Esophagus squamous epithelium (tissue), 5 donors: ENCODE results near the gene PIK3C2G. TPM values are rescaled to one million over a fixed set of nuclear protein-coding genes. Genes with fewer than 3 reads are reported as not detected.
A peak's percentile ranks its signal among the peaks of the same experiment; 100 is the strongest.

ENCODE experiments used
- DNase-seq: peaks from one replicate; lab custom pipeline; 2025; lab: John Stamatoyannopoulos, UW
- H3K27ac ChIP-seq, 4 donors: fragments of 200-600 bp; sonication (generic); one replicate each; pipeline ENCODE4 v1.5.1; 2016 to 2019; ENCODE audit warnings: mild to moderate bottlenecking in 1 of 4
- H3K27me3 ChIP-seq, 4 donors: fragments of 200-600 bp; sonication (generic); 1 replicate in 3 of 4; 2 replicates in 1 of 4; pipeline versions ENCODE4 v1.5.1 to v1.6.0; 2017 to 2021; ENCODE audit warnings: antibody characterized with exemption in 1 of 4
- H3K36me3 ChIP-seq, 3 donors: fragments of 200-600 bp; sonication (generic); one replicate each; pipeline ENCODE4 v1.5.1; 2016 to 2019
- H3K4me1 ChIP-seq, 3 donors: fragments of 200-600 bp; sonication (generic); one replicate each; pipeline ENCODE4 v1.5.1; 2017 to 2019
- H3K4me3 ChIP-seq, 4 donors: fragments of 200-600 bp; sonication (generic); 1 replicate in 3 of 4; 2 replicates in 1 of 4; pipeline ENCODE4 v1.5.1; 2016 to 2019; ENCODE audit warnings: mild to moderate bottlenecking in 2 of 4, moderate library complexity in 1 of 4
- H3K9me3 ChIP-seq, 3 donors: fragments of 200-600 bp; sonication (generic); one replicate each; pipeline ENCODE4 v1.5.1; 2016 to 2019
- CTCF ChIP-seq, 6 experiments: fragments of 450-650 bp in 4 of 6; fragments of 200-600 bp in 2 of 6; sonication (generic) in 2 of 6; IDR thresholded peaks; one replicate each; pipeline ENCODE4 v1.5.1; 2016 to 2019; ENCODE audit warnings: antibody characterized with exemption in 6 of 6, mild to moderate bottlenecking in 4 of 6, moderate library complexity in 4 of 6
- POLR2A ChIP-seq, 4 donors: fragments of 450-650 bp; IDR thresholded peaks; one replicate each; pipeline ENCODE4 v1.6.1; 2017; ENCODE audit warnings: antibody characterized with exemption in 4 of 4, mild to moderate bottlenecking in 4 of 4, moderate library complexity in 3 of 4
- WGBS, 2 donors: methylation state at CpG; one replicate each; pipeline ENCODE4 v1.1.5; 2018; 5-methylcytosine and 5-hydroxymethylcytosine counted together
- intact Hi-C: fragments of 100-400 bp; cut with DNase I; formaldehyde crosslinking; loops from one replicate; pipeline ENCODE4 v1.15.0; 2022
- total RNA-seq, 4 donors: library from RNA; depleted of rRNA; stranded (reverse); fragments of >200 nt; gene quantifications; one replicate each; pipeline ENCODE4 v1.1.0, GENCODE V29; 2016
- donor health status: DM: yes; HTN: yes; CAD: no.

Gene PIK3C2G
- total RNA-seq, 4 donors from 2014 or later = 3.5 to 12.6 (median 7.2) TPM

- intact Hi-C loops = no loop called here
Measured at GRCh38 chr12:18546399-18546798, 285.1 kb downstream of the PIK3C2G start.

GRCh38 chr12:18549598-18549997 is 288.3 kb downstream of the PIK3C2G start:
- Histone ChIP-seq H3K27ac (no peak overlapping the region), H3K36me3 (no peaks in the 10 kb centered on the region), H3K4me3 (no peak overlapping the region), H3K9me3 (no peaks in the 10 kb centered on the region), H3K27me3 (no peaks in the 10 kb centered on the region), H3K4me1 (peaks cover 0 to 11% (median 0%) of the 10 kb centered on the region in 3 donors)
- no peak for DNase-seq
- intact Hi-C loops = no loop called here
- WGBS, 2 donors = 83 to 90% methylated on average over 2 of the region's 2 CpGs
- TF ChIP-seq CTCF (IDR thresholded peaks at IDR 0.05) = no peak
- TF ChIP-seq POLR2A (IDR thresholded peaks at IDR 0.05) = no peak

More at GRCh38 chr12:18546399-18546798, 285.1 kb downstream of the PIK3C2G start:
- Histone ChIP-seq H3K4me1 (peaks cover 0 to 11% (median 0%) of the 10 kb centered on the region in 3 donors), H3K27ac (peak overlapping the region in 1 of 4 donors; percentile 54), H3K9me3 (no peaks in the 10 kb centered on the region), H3K36me3 (no peaks in the 10 kb centered on the region), H3K4me3 (no peak overlapping the region), H3K27me3 (no peaks in the 10 kb centered on the region)
- 62 to 100% methylated on average over 1 of the region's 1 CpG for WGBS, 2 donors
- no peak for DNase-seq
- TF ChIP-seq POLR2A (IDR thresholded peaks at IDR 0.05) = no peak
- no peak for TF ChIP-seq CTCF (IDR thresholded peaks at IDR 0.05)

GRCh38 chr12:18551106-18551505 is 289.8 kb downstream of the PIK3C2G start:
- intact Hi-C loops = no loop called here
- H3K9me3 ChIP-seq = no peaks in the 10 kb centered on the region
- no peaks in the 10 kb centered on the region for H3K36me3 ChIP-seq
- peaks cover 0 to 9% (median 0%) of the 10 kb centered on the region in 3 donors for H3K4me1 ChIP-seq
- no peak for TF ChIP-seq POLR2A (IDR thresholded peaks at IDR 0.05)
- no peak for TF ChIP-seq CTCF (IDR thresholded peaks at IDR 0.05)
- no peak overlapping the region for H3K27ac ChIP-seq
- WGBS, 2 donors = 60 to 100% methylated on average over 1 of the region's 1 CpG
- DNase-seq = no peak
- H3K27me3 ChIP-seq = no peaks in the 10 kb centered on the region
- H3K4me3 ChIP-seq = no peak overlapping the region

- TF ChIP-seq POLR2A (IDR thresholded peaks at IDR 0.05) (no peak), CTCF (IDR thresholded peaks at IDR 0.05) (no peak)
- H3K36me3 ChIP-seq = no peaks in the 10 kb centered on the region
- H3K27ac ChIP-seq = no peak overlapping the region
- H3K4me3 ChIP-seq = no peak overlapping the region
- no peaks in the 10 kb centered on the region for H3K27me3 ChIP-seq
- DNase-seq = no peak
- no peaks in the 10 kb centered on the region for H3K9me3 ChIP-seq
- WGBS, 2 donors = 41 to 51% methylated on average over 3 of the region's 3 CpGs
- intact Hi-C loops = no loop called here
- H3K4me1 ChIP-seq = peaks cover 0 to 3% (median 0%) of the 10 kb centered on the region in 3 donors
Measured at GRCh38 chr12:18551701-18552100, 290.4 kb downstream of the PIK3C2G start.

GRCh38 chr12:18552829-18553228 is 291.5 kb downstream of the PIK3C2G start:
- Histone ChIP-seq H3K27me3 (no peaks in the 10 kb centered on the region), H3K27ac (no peak overlapping the region), H3K36me3 (no peaks in the 10 kb centered on the region), H3K4me3 (no peak overlapping the region), H3K4me1 (no peaks in the 10 kb centered on the region), H3K9me3 (no peaks in the 10 kb centered on the region)
- WGBS, 2 donors = 90 to 96% methylated on average over 5 of the region's 5 CpGs
- DNase-seq = no peak
- TF ChIP-seq CTCF (IDR thresholded peaks at IDR 0.05) (no peak), POLR2A (IDR thresholded peaks at IDR 0.05) (no peak)
- intact Hi-C loops = no loop called here
